Gastrocnemius medialis (tissue), 4 donors: ENCODE measurements around the gene NOS1AP. TPM values are rescaled to one million over a fixed set of nuclear protein-coding genes. Genes with fewer than 3 reads are reported as not detected.

ENCODE experiments used
- ATAC-seq, 2 donors: fragments of 150-250 bp; one replicate each; pipeline ENCODE4 v1.9.1; 2016
- DNase-seq, 2 donors: peaks; one replicate each; pipeline ENCODE4 v3.0.0-alpha.2; 2019
- H3K27ac ChIP-seq, 4 donors: fragments of 200-600 bp; sonication (generic); 1 replicate in 1 of 4; 2 replicates in 3 of 4; pipeline ENCODE4 v1.5.1; 2016 to 2018; ENCODE audit warnings: mild to moderate bottlenecking in 2 of 4, moderate library complexity in 1 of 4
- H3K27me3 ChIP-seq, 3 donors: fragments of 200-600 bp; sonication (generic) in 2 of 3; 1 replicate in 1 of 3; 2 replicates in 2 of 3; pipeline versions ENCODE4 v1.5.1 to v1.6.0; 2016 to 2019; ENCODE audit warnings: mild to moderate bottlenecking in 1 of 3, moderate library complexity in 1 of 3
- H3K36me3 ChIP-seq, 2 donors: fragments of 200-600 bp; sonication (generic) in 1 of 2; one replicate each; pipeline ENCODE4 v1.5.1; 2017 to 2018
- H3K4me1 ChIP-seq, 2 donors: fragments of 200-600 bp; sonication (generic) in 1 of 2; one replicate each; pipeline ENCODE4 v1.5.1; 2016 to 2017; ENCODE audit warnings: mild to moderate bottlenecking in 2 of 2
- H3K4me3 ChIP-seq, 4 donors: fragments of 200-600 bp; sonication (generic) in 3 of 4; 1 replicate in 1 of 4; 2 replicates in 3 of 4; pipeline ENCODE4 v1.5.1; 2016 to 2019; ENCODE audit warnings: mild to moderate bottlenecking in 2 of 4
- H3K9me3 ChIP-seq, 3 donors: fragments of 200-600 bp; sonication (generic) in 2 of 3; 1 replicate in 1 of 3; 2 replicates in 2 of 3; pipeline ENCODE4 v1.5.1; 2016 to 2019
- CTCF ChIP-seq, 5 experiments: fragments of 450-650 bp in 3 of 5; fragments of 200-600 bp in 2 of 5; sonication (generic) in 2 of 5; IDR thresholded peaks in 4 of 5; conservative IDR thresholded peaks in 1 of 5; 1 replicate in 4 of 5; 2 replicates in 1 of 5; pipeline ENCODE4 v1.5.1; 2016 to 2019; ENCODE audit warnings: antibody characterized with exemption in 5 of 5, mild to moderate bottlenecking in 3 of 5, moderate library complexity in 3 of 5
- POLR2A ChIP-seq, 2 donors: fragments of 450-650 bp; IDR thresholded peaks; one replicate each; pipeline ENCODE4 v1.6.1; 2017; ENCODE audit warnings: antibody characterized with exemption in 2 of 2, mild to moderate bottlenecking in 2 of 2, moderate library complexity in 2 of 2
- in situ Hi-C, 4 donors: fragments of 200-750 bp; cut with MboI; loops; one replicate each; pipeline versions ENCODE4 v1.15.0 to v1.8.0; 2017; ENCODE audit warnings: low sequenced_read_pairs in 4 of 4
- intact Hi-C: fragments of 100-400 bp; cut with DNase I; formaldehyde crosslinking; loops from one replicate; pipeline ENCODE4 v1.15.1; 2023; ENCODE audit warnings: low total_unique reads
- total RNA-seq, 4 donors: library from RNA; depleted of rRNA; stranded (reverse); fragments of >200 nt; gene quantifications; one replicate each; pipeline versions ENCODE4 v1.1.0 to v1.2.3, GENCODE V29; 2016

The NOS1AP gene
- total RNA-seq, 4 donors from 2014 or later, result 0.20 to 0.40 (median 0.25) TPM

- in situ Hi-C loops, result no loop called here
Measured at GRCh38 chr1:162387226-162388082, 318.0 kb downstream of the NOS1AP start.

GRCh38 chr1:162388083-162388594 lies 318.6 kb downstream of the NOS1AP start:
- DNase-seq (no peak), ATAC-seq (no peak)
- Histone ChIP-seq H3K4me3 (no peak overlapping the region), H3K9me3 (no peaks in the 10 kb centered on the region), H3K27me3 (peaks cover 0 to 6% (median 0%) of the 10 kb centered on the region in 3 donors), H3K27ac (no peak overlapping the region), H3K36me3 (no peaks in the 10 kb centered on the region), H3K4me1 (no peaks in the 10 kb centered on the region)
- TF ChIP-seq POLR2A (IDR thresholded peaks at IDR 0.05) (no peak), CTCF (IDR thresholded peaks at IDR 0.05 in 4 of 5, conservative IDR thresholded peaks at IDR 0.05 in 1 of 5) (no peak)
- in situ Hi-C loops (no loop called here), intact Hi-C loops (no loop called here)

More at GRCh38 chr1:162387226-162388082, 318.0 kb downstream of the NOS1AP start:
- no peak overlapping the region for H3K27ac ChIP-seq
- TF ChIP-seq CTCF (IDR thresholded peaks at IDR 0.05 in 4 of 5, conservative IDR thresholded peaks at IDR 0.05 in 1 of 5) (no peak), POLR2A (IDR thresholded peaks at IDR 0.05) (no peak)
- no peaks in the 10 kb centered on the region for H3K36me3 ChIP-seq
- no peaks in the 10 kb centered on the region for H3K4me1 ChIP-seq
- intact Hi-C loops, result no loop called here
- ATAC-seq, result no peak
- DNase-seq, result no peak
- no peaks in the 10 kb centered on the region for H3K9me3 ChIP-seq
- peaks cover 0 to 6% (median 0%) of the 10 kb centered on the region in 3 donors for H3K27me3 ChIP-seq
- H3K4me3 ChIP-seq, result no peak overlapping the region

- peaks cover 0 to 6% (median 0%) of the 10 kb centered on the region in 3 donors for H3K27me3 ChIP-seq
- intact Hi-C loops, result no loop called here
- TF ChIP-seq CTCF (IDR thresholded peaks at IDR 0.05 in 4 of 5, conservative IDR thresholded peaks at IDR 0.05 in 1 of 5) (no peak), POLR2A (IDR thresholded peaks at IDR 0.05) (no peak)
- H3K4me1 ChIP-seq, result no peaks in the 10 kb centered on the region
- no peak for DNase-seq
- in situ Hi-C loops, result no loop called here
- H3K27ac ChIP-seq, result no peak overlapping the region
- H3K36me3 ChIP-seq, result no peaks in the 10 kb centered on the region
- H3K9me3 ChIP-seq, result no peaks in the 10 kb centered on the region
- ATAC-seq, result no peak
- H3K4me3 ChIP-seq, result no peak overlapping the region
Measured at GRCh38 chr1:162388615-162389014, 319.1 kb downstream of the NOS1AP start.

GRCh38 chr1:162389021-162389818 lies 319.7 kb downstream of the NOS1AP start:
- H3K36me3 ChIP-seq, result no peaks in the 10 kb centered on the region
- peaks cover 0 to 6% (median 0%) of the 10 kb centered on the region in 3 donors for H3K27me3 ChIP-seq
- no peak overlapping the region for H3K4me3 ChIP-seq
- in situ Hi-C loops (no loop called here), intact Hi-C loops (no loop called here)
- no peak overlapping the region for H3K27ac ChIP-seq
- ATAC-seq, result no peak
- no peak for TF ChIP-seq CTCF (IDR thresholded peaks at IDR 0.05 in 4 of 5, conservative IDR thresholded peaks at IDR 0.05 in 1 of 5)
- no peak for TF ChIP-seq POLR2A (IDR thresholded peaks at IDR 0.05)
- no peak for DNase-seq
- no peaks in the 10 kb centered on the region for H3K4me1 ChIP-seq
- no peaks in the 10 kb centered on the region for H3K9me3 ChIP-seq
